Measurements from ENCODE around the gene RAB36.

RAB36 gene

GRCh38 chr22:23152238-23153114, 7.2 kb downstream of the RAB36 start:
- Mint-ChIP-seq H3K4me3 (peak overlapping the region; percentile 54), H3K4me1 (ENCODE audit: low read depth) (peaks cover 15% of the 10 kb centered on the region)

GRCh38 chr22:23153994-23154393, 8.7 kb downstream of the RAB36 start:
- H3K27me3 Mint-ChIP-seq, result no peaks in the 10 kb centered on the region
- H3K27ac Mint-ChIP-seq, result no peak overlapping the region

More at GRCh38 chr22:23152238-23153114, 7.2 kb downstream of the RAB36 start:
- Mint-ChIP-seq H3K36me3 (no peaks in the 10 kb centered on the region), H3K27me3 (no peaks in the 10 kb centered on the region), H3K9me3 (ENCODE audit: low read depth) (no peaks in the 10 kb centered on the region), H3K27ac (peak overlapping the region; percentile 86)

GRCh38 chr22:23154461-23154860, 9.2 kb downstream of the RAB36 start:
- no peaks in the 10 kb centered on the region for H3K9me3 Mint-ChIP-seq (ENCODE audit: low read depth)
- no peaks in the 10 kb centered on the region for H3K27me3 Mint-ChIP-seq
- no peaks in the 10 kb centered on the region for H3K36me3 Mint-ChIP-seq
- H3K4me3 Mint-ChIP-seq, result no peak overlapping the region
- peaks cover 15% of the 10 kb centered on the region for H3K4me1 Mint-ChIP-seq (ENCODE audit: low read depth)
- H3K27ac Mint-ChIP-seq, result no peak overlapping the region

More at GRCh38 chr22:23153994-23154393, 8.7 kb downstream of the RAB36 start:
- no peak overlapping the region for H3K4me3 Mint-ChIP-seq
- H3K36me3 Mint-ChIP-seq, result no peaks in the 10 kb centered on the region
- peaks cover 15% of the 10 kb centered on the region for H3K4me1 Mint-ChIP-seq (ENCODE audit: low read depth)
- no peaks in the 10 kb centered on the region for H3K9me3 Mint-ChIP-seq (ENCODE audit: low read depth)

GRCh38 chr22:23155143-23155542, 9.9 kb downstream of the RAB36 start:
- Mint-ChIP-seq H3K9me3 (ENCODE audit: low read depth) (no peaks in the 10 kb centered on the region), H3K4me3 (no peak overlapping the region), H3K4me1 (ENCODE audit: low read depth) (peaks cover 15% of the 10 kb centered on the region), H3K27ac (no peak overlapping the region), H3K27me3 (no peaks in the 10 kb centered on the region), H3K36me3 (no peaks in the 10 kb centered on the region)

- Mint-ChIP-seq H3K27me3 (no peaks in the 10 kb centered on the region), H3K4me1 (ENCODE audit: low read depth) (peaks cover 15% of the 10 kb centered on the region), H3K4me3 (no peak overlapping the region), H3K36me3 (no peaks in the 10 kb centered on the region), H3K27ac (no peak overlapping the region), H3K9me3 (ENCODE audit: low read depth) (no peaks in the 10 kb centered on the region)
Observed at GRCh38 chr22:23155831-23156230, 10.6 kb downstream of the RAB36 start.

DNA sequence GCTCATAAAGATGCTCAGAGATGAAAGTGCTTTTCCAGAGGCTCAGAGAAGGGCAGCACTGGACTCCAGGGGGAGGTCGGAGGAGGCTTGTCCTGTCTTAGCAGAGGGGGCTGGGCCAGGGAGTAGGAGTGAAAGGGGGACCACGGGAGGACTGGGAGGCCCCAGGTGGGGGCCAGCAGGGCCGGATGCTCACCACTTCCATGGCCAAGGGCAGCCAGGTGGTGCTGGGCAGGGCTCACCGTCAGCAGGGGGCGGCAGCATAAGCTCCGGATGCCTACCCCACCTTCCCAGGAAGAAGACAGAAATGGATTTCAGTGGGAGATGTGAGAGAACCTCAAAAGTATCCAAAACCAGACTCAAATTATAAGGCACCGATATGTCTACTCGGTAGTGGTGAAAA, 11.0 kb downstream of the RAB36 start:
- H3K9me3 Mint-ChIP-seq (ENCODE audit: low read depth), result no peaks in the 10 kb centered on the region
- peaks cover 15% of the 10 kb centered on the region for H3K4me1 Mint-ChIP-seq (ENCODE audit: low read depth)
- H3K4me3 Mint-ChIP-seq, result no peak overlapping the region
- H3K36me3 Mint-ChIP-seq, result no peaks in the 10 kb centered on the region
- no peak overlapping the region for H3K27ac Mint-ChIP-seq
- H3K27me3 Mint-ChIP-seq, result no peaks in the 10 kb centered on the region

- Mint-ChIP-seq H3K27me3 (no peaks in the 10 kb centered on the region), H3K9me3 (ENCODE audit: low read depth) (no peaks in the 10 kb centered on the region), H3K36me3 (no peaks in the 10 kb centered on the region), H3K4me3 (no peak overlapping the region), H3K4me1 (ENCODE audit: low read depth) (peaks cover 13% of the 10 kb centered on the region), H3K27ac (no peak overlapping the region)
Observed at GRCh38 chr22:23157560-23158515, 12.6 kb downstream of the RAB36 start.

GRCh38 chr22:23158516-23159290, 13.4 kb downstream of the RAB36 start:
- H3K36me3 Mint-ChIP-seq, result no peaks in the 10 kb centered on the region
- H3K4me1 Mint-ChIP-seq (ENCODE audit: low read depth), result peaks cover 4% of the 10 kb centered on the region

DNA sequence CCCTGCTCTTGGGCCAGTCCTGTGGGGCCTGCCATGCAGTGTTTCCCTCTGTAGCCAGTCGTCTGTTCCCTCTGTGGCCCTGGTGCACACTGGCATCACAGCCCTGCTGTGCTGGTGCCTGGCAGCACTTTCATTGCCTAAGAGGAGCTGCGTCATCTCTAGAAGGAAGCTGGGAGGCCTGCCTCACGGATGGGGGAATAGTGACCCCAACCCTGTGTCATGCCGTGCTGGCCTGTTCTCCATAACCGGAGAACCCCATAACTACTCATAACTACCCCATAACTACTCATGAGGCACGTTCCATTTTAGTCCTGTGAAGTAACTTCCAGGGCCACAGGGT, 14.0 kb downstream of the RAB36 start:
- Mint-ChIP-seq H3K27ac (no peak overlapping the region), H3K4me1 (ENCODE audit: low read depth) (peaks cover under 1% of the 10 kb centered on the region), H3K4me3 (no peak overlapping the region), H3K9me3 (ENCODE audit: low read depth) (no peaks in the 10 kb centered on the region), H3K36me3 (no peaks in the 10 kb centered on the region), H3K27me3 (no peaks in the 10 kb centered on the region)

More at GRCh38 chr22:23158516-23159290, 13.4 kb downstream of the RAB36 start:
- Mint-ChIP-seq H3K27ac (no peak overlapping the region), H3K4me3 (no peak overlapping the region), H3K27me3 (no peaks in the 10 kb centered on the region), H3K9me3 (ENCODE audit: low read depth) (no peaks in the 10 kb centered on the region)

DNA sequence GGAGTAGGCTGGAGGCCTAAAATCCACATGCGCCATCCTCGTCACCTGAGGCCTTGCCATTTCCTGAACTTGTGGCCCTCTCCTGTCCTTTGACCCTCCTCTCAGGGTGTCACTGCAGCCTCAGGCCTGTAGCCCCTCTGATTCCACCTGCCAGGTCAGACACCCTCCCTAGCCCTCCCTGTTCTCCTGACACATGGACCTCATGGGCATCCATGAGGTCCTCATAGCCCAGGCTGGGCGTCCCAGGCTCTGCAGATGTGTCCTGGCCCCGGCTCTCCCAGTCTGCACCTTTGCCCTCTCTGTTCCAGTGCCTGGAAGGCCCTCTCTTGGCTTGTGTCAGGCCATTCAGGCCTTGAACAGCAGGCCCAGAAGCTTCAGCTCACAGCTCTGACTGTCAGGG, 15.8 kb downstream of the RAB36 start:
- Mint-ChIP-seq H3K27ac (no peak overlapping the region), H3K27me3 (no peaks in the 10 kb centered on the region), H3K4me3 (no peak overlapping the region), H3K36me3 (no peaks in the 10 kb centered on the region), H3K4me1 (ENCODE audit: low read depth) (no peaks in the 10 kb centered on the region), H3K9me3 (ENCODE audit: low read depth) (no peaks in the 10 kb centered on the region)

DNA sequence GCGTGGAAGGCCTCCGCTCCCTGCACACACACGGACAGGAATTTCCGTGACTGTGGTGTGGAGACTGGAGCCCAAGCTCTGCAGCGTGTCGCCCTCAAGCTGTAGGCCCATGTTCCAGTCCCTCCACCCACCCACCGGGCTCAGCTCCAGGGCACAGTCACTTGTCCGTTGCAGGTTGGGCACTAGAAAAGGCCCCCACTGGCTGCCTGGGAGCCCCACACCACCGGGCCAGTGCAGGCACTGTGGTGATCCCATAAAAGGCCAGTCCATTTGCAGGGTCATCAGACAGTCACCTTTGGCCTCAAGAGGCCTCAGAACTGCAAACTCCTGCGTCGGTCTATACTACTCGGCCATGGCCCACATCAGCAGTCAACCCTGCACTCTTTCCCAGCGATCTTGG, 16.3 kb downstream of the RAB36 start:
- Mint-ChIP-seq H3K27me3 (no peaks in the 10 kb centered on the region), H3K36me3 (no peaks in the 10 kb centered on the region), H3K4me3 (no peak overlapping the region), H3K9me3 (ENCODE audit: low read depth) (no peaks in the 10 kb centered on the region), H3K27ac (no peak overlapping the region), H3K4me1 (ENCODE audit: low read depth) (no peaks in the 10 kb centered on the region)

- no peak overlapping the region for H3K4me3 Mint-ChIP-seq
Observed at GRCh38 chr22:23163665-23164064, 18.4 kb downstream of the RAB36 start.

GRCh38 chr22:23164091-23164490, 18.8 kb downstream of the RAB36 start:
- H3K9me3 Mint-ChIP-seq (ENCODE audit: low read depth), result no peaks in the 10 kb centered on the region
- no peak overlapping the region for H3K4me3 Mint-ChIP-seq
- no peaks in the 10 kb centered on the region for H3K4me1 Mint-ChIP-seq (ENCODE audit: low read depth)
- no peaks in the 10 kb centered on the region for H3K27me3 Mint-ChIP-seq
- H3K36me3 Mint-ChIP-seq, result no peaks in the 10 kb centered on the region
- no peak overlapping the region for H3K27ac Mint-ChIP-seq

More at GRCh38 chr22:23163665-23164064, 18.4 kb downstream of the RAB36 start:
- no peak overlapping the region for H3K27ac Mint-ChIP-seq
- no peaks in the 10 kb centered on the region for H3K27me3 Mint-ChIP-seq
- no peaks in the 10 kb centered on the region for H3K36me3 Mint-ChIP-seq
- no peaks in the 10 kb centered on the region for H3K4me1 Mint-ChIP-seq (ENCODE audit: low read depth)
- H3K9me3 Mint-ChIP-seq (ENCODE audit: low read depth), result no peaks in the 10 kb centered on the region

DNA sequence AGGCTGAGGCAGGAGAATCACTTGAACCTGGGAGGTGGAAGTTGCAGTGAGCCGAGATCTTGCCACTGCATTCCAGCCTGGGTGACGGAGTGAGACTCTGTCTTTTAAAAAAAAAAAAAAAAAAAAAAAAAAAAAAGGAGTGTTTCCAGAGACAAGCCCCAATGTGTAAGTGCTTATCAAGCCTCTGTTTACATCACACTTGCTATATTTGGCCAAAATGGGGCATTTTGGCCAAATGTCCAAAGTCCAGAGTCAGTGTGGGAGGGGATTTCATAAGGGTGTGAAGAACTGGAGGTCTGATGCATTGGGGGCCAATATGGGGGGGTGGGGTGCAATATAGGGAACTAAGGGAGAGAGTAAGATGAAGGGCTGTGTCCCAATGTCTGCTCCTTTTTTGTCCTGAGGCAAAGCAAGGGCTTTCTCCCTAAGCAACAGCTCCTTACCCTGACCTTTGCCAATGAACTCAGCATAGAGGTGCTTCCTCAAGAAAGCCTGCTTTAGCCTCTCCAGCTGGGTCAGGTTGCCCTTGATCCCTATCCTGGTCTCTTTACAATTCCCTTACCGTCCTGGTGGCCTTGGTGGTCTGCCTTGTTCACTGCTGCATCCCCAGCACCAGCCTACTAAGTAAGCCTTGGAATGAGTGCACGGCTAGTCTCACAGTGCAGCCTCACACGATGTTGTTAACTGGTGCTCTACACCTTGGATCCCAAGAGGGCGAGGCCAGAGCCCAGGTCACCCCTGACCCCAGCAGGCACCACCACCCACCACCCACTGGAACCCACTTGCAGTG, 21.0 kb downstream of the RAB36 start:
- Mint-ChIP-seq H3K4me3 (no peak overlapping the region), H3K27me3 (no peaks in the 10 kb centered on the region), H3K36me3 (no peaks in the 10 kb centered on the region), H3K4me1 (ENCODE audit: low read depth) (no peaks in the 10 kb centered on the region), H3K27ac (no peak overlapping the region), H3K9me3 (ENCODE audit: low read depth) (no peaks in the 10 kb centered on the region)

Measured in activated naive CD8-positive, alpha-beta T cell (primary cell).